ENCODE data around the gene AWAT2.

GRCh38 chrX:70052895-70053615 lies 3.3 kb upstream of the AWAT2 start:
- TF ChIP-seq CTCF (IDR thresholded peaks at IDR 0.05) (no peak), EZH2phosphoT487 (IDR thresholded peaks at IDR 0.05) (no peak), EZH2 (IDR thresholded peaks at IDR 0.05) (no peak)
